Prostate gland (tissue), 2 donors: ENCODE data around the gene INSYN2B. TPM values are rescaled to one million over a fixed set of nuclear protein-coding genes. Genes with fewer than 3 reads are reported as not detected.

ENCODE experiments used
- DNase-seq: peaks from one replicate; pipeline ENCODE4 v3.0.0-alpha.2; 2019; ENCODE audit warnings: low spot score
- H3K27ac ChIP-seq, 2 donors: fragments of 200-600 bp; sonication (generic); 2 replicates each; pipeline ENCODE4 v1.5.1; 2017 to 2019
- H3K27me3 ChIP-seq: fragments of 200-600 bp; sonication (generic); replicated peaks from 2 replicates; pipeline ENCODE4 v1.5.1; 2019; ENCODE audit not compliant: insufficient read depth
- H3K36me3 ChIP-seq, 2 donors: fragments of 200-600 bp; sonication (generic); 1 replicate in 1 of 2; 2 replicates in 1 of 2; pipeline versions ENCODE4 v1.5.1 to v1.8.1; 2017 to 2019
- H3K4me1 ChIP-seq: fragments of 200-600 bp; sonication (generic); replicated peaks from 2 replicates; pipeline ENCODE4 v1.5.1; 2019
- H3K4me3 ChIP-seq, 2 donors: fragments of 200-600 bp; sonication (generic); 2 replicates each; pipeline ENCODE4 v1.5.1; 2017 to 2019
- H3K9me3 ChIP-seq: fragments of 200-600 bp; sonication (generic); 2 replicates; pipeline ENCODE4 v1.5.1; 2017
- POLR2A ChIP-seq: fragments of 450-650 bp; IDR thresholded peaks from one replicate; pipeline ENCODE4 v1.6.1; 2016; ENCODE audit warnings: antibody characterized with exemption, mild to moderate bottlenecking
- POLR2AphosphoS5 ChIP-seq: sonication (generic); formaldehyde crosslinking; IDR thresholded peaks from one replicate; pipeline ENCODE4 v1.6.1; 2017; ENCODE audit warnings: antibody characterized with exemption
- WGBS: methylation state at CpG from one replicate; pipeline ENCODE4 v1.1.5; 2018; 5-methylcytosine and 5-hydroxymethylcytosine counted together
- intact Hi-C: fragments of 100-400 bp; cut with DNase I; formaldehyde crosslinking; loops from one replicate; pipeline ENCODE4 v1.14.2; 2022
- microRNA counts, 2 donors: library from miRNA; unstranded; fragments of <30 nt; microRNA quantifications; one replicate each; lab custom pipeline; 2016 to 2017
- microRNA-seq: library from miRNA; unstranded; fragments of <30 nt; microRNA quantifications from one replicate; pipeline ENCODE4, GENCODE V29; 2016
- small RNA-seq, 2 donors: library from RNA; depleted of rRNA; stranded (forward); fragments of <200 nt; gene quantifications; one replicate each; pipeline ENCODE3, GENCODE V24; 2016
- total RNA-seq, 2 donors: library from RNA; depleted of rRNA; stranded (reverse); fragments of >200 nt; gene quantifications; one replicate each; pipeline ENCODE4 v1.1.0, GENCODE V29; 2016
- TF ChIP-seq, protein P1 (sequence below), 4 experiments: fragments of 200-600 bp in 2 of 4; fragments of 450-650 bp in 2 of 4; sonication (generic) in 2 of 4; IDR thresholded peaks; 1 replicate in 3 of 4; 2 replicates in 1 of 4; pipeline ENCODE4 v1.5.1; 2016 to 2019; ENCODE audit warnings: antibody characterized with exemption in 4 of 4, mild to moderate bottlenecking in 2 of 4, moderate library complexity in 2 of 4

Gene INSYN2B
- total RNA-seq, 2 donors from 2014 or later, result 0.17 to 8.4 TPM

- 84% methylated on average over 1 of the region's 1 CpG for WGBS
- DNase-seq, result no peak
These were observed 165.8 kb downstream of the INSYN2B start for GRCh38 chr5:169814522-169814921.

More at GRCh38 chr5:169814522-169814921, 165.8 kb downstream of the INSYN2B start:
- H3K4me1 ChIP-seq, result no peaks in the 10 kb centered on the region
- intact Hi-C loops, result no loop called here
- no peaks in the 10 kb centered on the region for H3K9me3 ChIP-seq
- no peaks in the 10 kb centered on the region for H3K36me3 ChIP-seq
- H3K27me3 ChIP-seq, result no peaks in the 10 kb centered on the region
- no peak for TF ChIP-seq POLR2A
- no peak for TF ChIP-seq POLR2AphosphoS5
- TF ChIP-seq, protein P1, sequence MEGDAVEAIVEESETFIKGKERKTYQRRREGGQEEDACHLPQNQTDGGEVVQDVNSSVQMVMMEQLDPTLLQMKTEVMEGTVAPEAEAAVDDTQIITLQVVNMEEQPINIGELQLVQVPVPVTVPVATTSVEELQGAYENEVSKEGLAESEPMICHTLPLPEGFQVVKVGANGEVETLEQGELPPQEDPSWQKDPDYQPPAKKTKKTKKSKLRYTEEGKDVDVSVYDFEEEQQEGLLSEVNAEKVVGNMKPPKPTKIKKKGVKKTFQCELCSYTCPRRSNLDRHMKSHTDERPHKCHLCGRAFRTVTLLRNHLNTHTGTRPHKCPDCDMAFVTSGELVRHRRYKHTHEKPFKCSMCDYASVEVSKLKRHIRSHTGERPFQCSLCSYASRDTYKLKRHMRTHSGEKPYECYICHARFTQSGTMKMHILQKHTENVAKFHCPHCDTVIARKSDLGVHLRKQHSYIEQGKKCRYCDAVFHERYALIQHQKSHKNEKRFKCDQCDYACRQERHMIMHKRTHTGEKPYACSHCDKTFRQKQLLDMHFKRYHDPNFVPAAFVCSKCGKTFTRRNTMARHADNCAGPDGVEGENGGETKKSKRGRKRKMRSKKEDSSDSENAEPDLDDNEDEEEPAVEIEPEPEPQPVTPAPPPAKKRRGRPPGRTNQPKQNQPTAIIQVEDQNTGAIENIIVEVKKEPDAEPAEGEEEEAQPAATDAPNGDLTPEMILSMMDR (IDR thresholded peaks at IDR 0.05), result no peak
- H3K4me3 ChIP-seq, result no peak overlapping the region
- no peak overlapping the region for H3K27ac ChIP-seq

MicroRNAs within 50 kb of the gene (microRNA counts, 767-probe panel; counts per million panel counts)
- 2,518 to 3,765 counts per million in 2 donors for microRNA hsa-miR-378e (lab: Ali Mortazavi, UCI)

Small RNAs within 50 kb of the gene (microRNA-seq; reads per million reads assigned to microRNA genes)
- not detected for gene MIR378E

Small RNAs within 50 kb of the gene (small RNA-seq; reads per million reads assigned to genes)
- 0 reads per million in 2 donors for gene MIR378E

Other genes starting within 250 kb of the INSYN2B start
- gene FOXI1, start 125.4 kb upstream of the INSYN2B start, total RNA-seq, result 1 to 10 TPM in 1 of 2 donors, not detected in 1; 1.2 TPM